HG03439 (cell line): ENCODE data around the gene GALNT18.

ENCODE experiments used
- ATAC-seq: cut with Tn5 transposase; IDR thresholded peaks from one replicate; pipeline ENCODE4 v1.9.1; 2021; ENCODE audit warnings: mild to moderate bottlenecking, moderate library complexity; ENCODE audit not compliant: unreplicated experiment

The GALNT18 gene

DNA sequence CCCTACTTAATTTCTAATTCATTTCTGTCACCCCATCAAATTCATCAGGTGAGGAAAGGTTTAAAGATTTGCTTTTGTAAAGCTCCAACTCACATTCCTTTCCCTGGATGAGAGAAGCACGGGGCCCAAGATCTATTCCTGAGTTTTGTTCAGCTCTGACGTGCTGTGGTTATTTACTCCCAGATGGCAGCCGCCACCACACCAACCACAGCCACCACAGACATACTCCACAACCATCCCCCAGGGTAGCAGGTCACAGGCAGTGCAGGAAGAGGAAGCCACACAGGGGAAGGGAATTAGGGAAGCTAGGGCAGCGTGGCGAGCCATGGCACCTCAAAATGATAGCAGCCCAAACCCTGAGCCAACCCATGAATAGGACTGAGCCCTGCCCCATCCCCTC, 205.3 kb downstream of the GALNT18 start:
- ATAC-seq: no peak

DNA sequence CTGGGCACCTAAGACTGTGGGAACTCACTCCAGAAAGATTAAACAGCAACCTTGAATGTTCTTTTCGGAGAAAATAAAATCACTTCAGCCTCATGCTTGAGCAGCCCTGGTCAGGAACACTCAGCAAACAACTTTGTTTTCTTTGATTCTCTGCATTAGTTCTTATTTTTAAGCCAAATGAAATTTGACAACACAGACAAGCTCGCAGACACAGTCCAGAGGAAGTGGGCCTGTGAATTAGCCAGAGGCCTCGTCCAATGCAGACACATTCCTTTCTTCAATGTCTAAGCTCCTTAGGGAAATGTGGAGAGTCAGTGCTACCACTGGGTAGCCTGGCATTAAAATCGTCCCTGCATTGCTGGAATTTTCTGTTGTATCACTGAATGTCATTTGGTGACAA, 205.9 kb downstream of the GALNT18 start:
- ATAC-seq: no peak

DNA sequence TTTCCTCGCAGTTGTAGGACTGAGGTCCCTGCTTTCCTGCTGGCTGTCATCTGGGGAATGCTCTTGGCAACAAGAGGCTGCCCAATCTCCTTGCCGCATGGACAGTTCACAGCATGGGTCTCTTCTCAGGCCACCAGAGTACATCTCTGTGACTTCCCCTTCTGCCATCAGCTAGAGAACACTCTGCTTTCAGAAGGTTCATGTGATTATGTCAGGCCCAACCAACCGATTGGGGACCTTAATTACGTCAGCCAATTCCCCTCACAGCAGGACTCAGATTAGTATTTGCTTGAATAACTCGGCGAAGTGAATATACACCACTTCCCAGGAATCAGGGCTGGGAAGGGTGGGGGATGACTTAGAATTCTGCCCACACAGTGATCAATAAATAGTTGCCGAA, 206.8 kb downstream of the GALNT18 start:
- no peak for ATAC-seq

DNA sequence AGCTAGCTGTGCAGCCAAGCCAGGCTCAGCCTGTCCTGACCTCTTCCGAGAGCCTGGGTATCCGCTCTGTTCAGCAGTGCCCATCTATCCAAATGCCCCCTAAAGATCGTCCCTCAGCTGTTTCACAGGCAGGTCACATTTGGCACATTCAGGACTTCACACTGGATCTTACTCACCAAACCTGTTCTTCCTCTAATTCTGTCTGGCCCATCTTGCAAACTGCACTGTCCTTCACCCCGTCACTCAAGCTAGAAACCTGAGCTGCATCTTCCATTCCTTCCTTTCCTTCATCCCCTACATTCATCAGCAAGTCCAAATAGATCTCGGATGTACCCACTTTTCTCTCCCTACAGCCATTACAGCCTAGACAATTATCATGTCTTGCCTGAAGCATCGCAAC, 208.0 kb downstream of the GALNT18 start:
- no peak for ATAC-seq

DNA sequence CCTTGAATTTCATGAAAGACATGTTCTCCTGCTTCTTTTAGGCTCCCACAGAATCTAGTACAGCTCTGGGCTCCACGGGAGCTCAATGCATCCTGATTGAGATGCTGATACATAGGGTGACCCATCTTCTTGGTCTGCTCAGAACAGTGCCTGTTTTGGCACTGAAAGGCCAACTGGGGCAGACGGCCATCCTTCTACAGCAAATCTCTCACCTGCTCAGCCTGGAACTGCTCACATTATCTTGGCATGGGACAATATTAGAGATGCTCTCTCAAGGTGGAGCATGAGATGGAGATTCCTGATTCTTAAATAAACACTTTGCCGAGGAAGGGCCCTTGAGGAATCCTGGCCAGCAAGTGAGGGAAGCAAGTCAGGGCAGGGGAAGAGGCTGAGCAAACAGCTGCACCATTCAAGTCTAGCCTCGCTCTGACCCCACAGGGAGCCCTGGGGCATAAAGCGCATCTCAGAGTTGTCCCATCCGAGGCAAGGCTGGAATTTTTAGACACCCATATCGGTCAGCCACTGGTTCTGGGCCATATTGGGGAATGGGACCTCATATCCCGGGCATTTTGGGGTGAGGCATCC, 210.3 kb downstream of the GALNT18 start:
- ATAC-seq: no peak

DNA sequence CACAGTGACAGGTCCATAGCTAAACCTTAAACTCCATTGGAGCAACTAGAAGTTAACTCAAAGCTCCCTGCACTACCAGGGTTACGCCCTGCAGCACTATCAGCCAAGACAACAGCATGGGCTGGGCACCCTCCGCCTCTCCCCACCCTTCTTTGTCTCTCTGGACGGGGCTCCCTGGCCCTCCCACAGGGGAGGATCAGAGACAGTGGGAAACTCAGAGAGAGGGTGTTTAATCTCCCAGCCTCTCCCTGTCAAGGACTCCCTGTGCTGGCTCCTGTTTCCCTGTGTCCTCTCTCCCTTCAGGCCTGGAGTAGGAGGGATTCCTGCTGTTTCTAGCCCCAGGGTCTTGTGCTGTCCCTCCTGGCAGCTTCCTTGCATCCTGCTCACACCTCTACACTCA, 211.9 kb downstream of the GALNT18 start:
- no peak for ATAC-seq

DNA sequence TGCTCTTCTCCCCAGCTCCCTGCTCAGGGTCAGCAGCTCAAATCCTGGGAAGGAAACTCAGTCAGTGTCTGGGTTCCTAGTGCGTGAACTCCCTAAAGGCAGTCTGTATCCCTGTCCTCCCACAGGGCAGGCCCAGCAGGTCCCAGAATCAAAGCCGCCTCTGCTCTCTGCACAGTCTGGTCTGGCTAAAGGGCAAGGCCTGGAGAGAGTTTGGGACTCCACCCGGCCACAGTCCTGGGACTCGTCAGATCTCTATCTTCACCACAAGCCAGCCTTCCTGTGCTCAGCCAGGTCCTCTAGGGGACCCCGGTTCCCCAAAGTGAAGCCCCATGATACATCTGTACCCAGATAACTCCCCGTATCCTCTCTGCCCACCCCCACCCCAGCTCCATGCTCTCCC, 212.6 kb downstream of the GALNT18 start:
- no peak for ATAC-seq

DNA sequence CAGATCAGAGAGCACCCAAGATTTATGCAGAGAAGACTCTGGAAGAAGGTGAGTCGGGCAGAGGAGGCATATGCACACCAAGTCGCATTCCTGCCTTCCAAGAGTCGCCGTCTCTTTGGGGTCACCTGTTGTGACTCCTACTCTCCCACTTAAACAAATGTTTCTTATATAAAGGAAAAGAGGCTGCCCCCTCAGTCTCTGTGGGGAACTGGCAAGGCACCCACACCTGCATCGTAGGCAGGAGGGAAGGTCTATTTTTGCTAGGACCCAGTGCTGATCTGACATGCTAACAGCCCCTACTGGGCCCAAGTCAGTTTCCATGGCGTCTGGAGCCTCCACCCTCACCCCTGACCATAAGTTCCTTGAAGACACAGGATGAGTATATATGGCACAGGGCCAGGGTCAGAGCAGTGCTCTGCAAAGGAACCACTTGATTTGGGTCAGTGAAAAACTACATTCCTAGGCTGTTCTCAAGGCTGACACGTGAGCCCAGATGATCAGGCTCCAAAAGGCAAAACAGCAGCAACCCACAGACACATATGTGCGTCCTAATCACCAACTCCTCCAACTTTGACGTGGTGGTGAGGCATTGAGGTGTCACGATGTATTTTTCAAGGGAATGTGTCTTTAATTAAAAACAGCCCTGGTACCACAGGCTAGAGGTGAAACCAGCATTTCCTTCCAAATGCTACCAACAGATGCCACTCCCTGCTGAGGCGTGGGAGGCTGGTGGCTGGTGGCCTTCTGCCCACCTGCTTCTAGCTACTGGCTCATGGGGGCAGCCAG, 213.2 kb downstream of the GALNT18 start:
- ATAC-seq: no peak

DNA sequence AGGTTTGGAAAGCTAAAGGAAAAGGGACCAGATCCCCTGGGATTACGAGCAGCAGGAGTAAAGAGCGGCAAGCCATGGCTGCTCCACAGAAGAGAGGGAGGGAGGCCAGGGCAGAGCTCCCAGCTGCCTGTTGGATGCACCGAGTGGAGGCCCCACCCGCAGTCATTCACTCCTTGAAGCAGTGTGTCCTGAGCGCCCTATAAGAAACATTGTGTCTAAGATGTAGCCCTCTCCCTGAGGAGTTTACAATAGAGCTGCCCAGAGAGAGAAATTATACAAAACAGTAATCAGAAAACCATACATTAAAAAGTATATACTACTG, 214.1 kb downstream of the GALNT18 start:
- ATAC-seq: no peak

DNA sequence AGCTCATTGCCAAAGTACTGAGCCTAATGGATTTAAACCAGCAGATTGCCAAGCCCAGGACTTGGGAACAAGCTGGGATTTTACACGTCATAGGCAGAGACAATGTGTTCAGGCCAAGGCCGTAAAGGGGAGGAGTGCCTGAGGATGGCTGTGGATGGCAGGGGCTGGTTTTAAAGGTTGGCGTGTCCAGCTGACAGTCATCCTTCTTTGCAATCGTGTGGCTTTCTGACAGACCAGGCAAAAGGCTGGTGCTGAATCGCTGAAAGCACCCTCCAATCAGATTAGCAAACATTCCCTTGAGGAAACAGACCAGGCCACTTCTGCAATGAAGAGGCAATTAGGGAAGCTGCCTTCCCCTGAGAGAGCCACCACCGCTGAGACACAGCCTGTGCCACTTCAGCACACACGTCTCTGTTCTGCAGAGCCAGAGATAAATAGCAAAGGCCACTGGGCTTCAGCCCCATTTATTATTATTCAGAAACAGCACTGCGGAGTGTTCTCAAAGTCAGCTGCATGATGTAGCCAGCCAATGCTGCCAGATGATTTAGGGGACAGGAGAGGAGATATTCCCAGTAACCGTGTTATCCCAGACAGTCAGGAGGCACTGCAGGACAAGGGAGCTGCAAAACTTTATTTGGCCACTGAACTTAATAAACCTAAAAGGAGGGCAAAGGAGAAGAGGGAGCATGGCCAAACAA, 214.6 kb downstream of the GALNT18 start:
- no peak for ATAC-seq

DNA sequence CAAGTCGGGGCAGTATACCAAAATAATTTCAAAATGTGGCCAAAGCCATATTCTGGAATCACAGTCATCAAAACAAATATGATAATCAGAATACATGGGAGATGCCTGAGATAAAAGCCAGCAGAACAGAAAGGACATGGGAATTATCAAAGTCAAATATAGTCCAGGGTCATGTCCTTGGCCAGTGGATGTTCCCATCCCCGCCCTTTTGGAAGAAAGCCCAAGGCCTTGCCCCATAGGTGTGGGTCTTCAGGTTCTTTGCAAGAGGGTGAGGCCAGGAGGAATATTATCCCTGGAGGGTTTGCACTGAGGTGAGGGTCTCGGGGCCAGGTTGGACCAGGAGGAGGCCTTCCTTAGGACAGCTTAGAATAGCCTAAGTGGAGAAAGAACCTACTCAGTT, 215.2 kb downstream of the GALNT18 start:
- ATAC-seq: no peak

DNA sequence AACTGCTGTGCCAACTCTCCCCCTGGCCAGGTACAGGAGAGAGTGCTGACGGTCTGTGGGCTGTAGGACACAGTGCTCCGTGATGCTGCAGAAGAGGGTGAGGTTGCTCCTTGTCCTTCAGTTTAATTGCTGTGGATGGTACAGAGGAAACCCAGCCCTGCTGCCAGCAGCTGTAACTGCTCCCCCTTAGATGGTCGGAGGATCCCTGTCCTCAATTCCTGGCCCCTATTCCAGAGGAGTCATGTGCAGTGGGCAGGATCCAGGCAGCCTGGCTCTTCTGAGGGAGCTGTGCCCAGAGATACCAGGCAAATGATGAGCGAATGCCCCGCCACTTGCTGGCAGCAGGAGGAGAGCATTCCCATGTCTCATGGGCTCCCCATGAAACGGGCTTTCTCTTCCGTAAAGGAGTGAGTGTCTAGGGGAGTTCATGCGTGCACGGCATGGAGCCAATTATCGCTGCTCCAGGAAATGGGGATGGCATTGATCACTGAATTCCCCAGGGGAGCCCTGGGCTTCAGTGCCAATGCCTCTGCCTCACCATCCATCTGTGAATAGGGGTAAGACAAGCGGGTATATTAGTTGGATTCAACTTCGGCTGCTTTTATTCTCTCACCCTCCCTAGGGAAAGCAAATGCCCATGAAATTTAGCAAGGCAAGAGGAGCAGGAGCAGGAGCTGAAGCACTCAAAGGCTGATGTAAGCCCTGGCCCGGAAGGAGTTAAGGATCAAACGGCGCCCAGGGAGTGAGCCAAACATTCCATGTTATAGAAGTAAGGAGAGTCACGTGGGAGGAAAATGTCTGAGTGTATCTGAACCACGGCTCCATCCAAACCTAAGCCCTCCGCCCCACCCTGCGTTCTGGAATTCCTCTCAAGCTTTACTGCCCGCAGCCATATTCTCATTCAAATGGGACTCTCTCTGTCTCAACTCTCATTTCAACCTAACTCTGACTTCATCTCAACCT, 217.8 kb downstream of the GALNT18 start:
- ATAC-seq: no peak

DNA sequence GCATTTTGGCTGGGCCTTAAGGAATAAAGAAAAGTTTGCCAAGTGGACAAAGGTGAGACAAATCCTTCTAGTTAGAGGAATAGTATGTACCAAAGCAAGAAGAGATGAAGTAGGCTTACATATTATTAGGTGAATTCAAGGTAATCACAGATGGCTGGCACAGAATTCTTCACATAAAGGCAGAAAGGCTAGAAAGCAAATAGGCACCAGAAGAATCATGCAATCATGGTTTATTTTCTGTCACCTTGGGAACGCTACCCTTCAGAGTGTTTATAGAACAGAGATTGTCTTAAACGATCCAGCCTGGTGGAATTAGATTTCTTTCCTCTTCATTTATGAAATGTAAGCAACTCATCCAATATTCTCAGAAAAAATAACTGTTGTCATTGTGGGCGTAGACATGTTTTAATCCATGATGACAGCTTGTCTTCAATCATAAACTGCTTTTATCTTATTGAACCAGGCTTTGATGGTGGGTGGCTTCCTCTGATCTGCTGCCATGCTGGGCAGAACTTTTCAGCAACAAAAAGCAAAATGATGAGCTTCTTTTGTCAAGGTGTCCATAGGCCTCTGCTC, 219.8 kb downstream of the GALNT18 start:
- ATAC-seq: no peak

DNA sequence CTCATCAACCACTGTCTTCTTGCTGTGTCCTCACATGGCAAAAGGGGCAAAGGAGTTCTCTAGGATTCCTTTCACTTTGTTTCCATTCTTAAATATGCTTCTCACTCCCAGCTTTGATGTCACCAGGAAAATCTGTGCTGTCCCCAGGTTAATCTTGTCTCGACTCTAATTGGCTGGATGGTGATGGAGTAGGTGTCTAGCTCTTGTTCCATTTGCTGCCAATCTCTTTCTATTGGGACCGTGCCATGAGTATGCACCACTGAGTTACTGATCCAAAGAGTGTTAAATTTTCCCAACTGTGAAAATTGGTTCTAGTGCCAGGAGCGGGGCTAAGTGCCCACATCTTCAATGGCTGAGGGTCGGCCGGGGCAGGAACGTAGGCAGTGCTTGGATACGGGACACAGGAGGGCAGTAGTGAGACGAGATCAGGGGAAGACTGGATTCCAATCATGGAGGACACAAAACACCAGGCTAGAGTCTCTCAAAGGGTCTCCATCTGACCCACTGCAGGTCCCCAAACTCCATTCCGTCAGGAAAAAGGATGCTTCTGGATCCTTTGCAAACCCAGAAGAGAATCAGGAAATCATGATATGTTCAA, 221.1 kb downstream of the GALNT18 start:
- ATAC-seq: no peak

DNA sequence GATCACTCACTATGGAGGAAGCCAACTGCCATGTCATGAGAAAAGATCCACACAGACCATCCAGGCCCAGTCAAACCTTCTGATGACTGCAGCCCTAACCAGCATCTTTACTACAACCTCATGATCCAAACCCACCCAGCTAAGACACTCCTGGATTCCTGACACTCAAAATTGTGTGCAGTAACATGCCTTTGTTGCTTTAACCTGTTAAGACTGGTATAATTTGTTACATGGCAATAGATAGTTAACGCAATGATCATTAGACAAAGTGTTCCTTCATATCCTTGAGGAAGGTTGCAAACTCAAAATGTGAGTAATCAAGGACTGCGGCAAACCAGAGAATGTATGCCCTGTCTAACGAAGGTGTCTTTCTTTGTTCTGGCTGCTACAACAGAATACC, 221.7 kb downstream of the GALNT18 start:
- ATAC-seq: no peak

DNA sequence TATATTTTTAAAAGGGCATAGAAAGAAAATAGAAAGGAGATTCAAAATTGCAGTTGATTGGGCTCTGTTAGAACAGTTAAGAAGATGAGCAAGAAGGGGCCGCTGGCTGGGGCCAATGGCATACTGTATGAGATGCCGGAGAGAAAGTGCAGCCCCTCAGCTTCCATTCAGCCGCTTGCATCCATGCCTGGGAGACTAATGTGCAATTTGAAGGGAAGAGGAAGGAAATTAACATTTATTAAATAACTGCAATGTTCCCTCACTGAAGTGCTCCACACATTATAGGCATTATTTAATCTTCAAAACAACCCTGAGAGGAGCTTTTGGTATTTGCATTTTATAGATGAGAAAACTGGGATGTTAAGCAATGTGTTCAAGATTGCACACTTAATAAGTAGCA, 224.0 kb downstream of the GALNT18 start:
- no peak for ATAC-seq

DNA sequence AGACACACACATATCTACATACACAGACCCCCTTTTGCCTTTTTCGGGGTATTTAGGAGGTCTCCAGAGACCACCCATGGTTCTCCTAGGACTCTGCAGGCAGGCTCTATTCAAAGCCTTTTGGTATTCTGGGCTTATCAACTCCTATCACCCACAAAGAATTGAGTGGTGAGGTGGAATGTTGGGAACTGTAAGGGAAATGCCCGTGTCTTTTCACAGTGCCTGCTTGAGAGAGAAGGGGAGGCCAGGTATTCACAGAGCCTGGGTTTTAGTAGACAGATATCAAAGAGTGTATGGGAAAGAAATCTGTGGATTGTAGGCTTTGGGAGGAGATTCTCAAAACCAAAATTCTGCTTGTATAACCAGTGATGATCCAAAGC, 224.8 kb downstream of the GALNT18 start:
- ATAC-seq: no peak

DNA sequence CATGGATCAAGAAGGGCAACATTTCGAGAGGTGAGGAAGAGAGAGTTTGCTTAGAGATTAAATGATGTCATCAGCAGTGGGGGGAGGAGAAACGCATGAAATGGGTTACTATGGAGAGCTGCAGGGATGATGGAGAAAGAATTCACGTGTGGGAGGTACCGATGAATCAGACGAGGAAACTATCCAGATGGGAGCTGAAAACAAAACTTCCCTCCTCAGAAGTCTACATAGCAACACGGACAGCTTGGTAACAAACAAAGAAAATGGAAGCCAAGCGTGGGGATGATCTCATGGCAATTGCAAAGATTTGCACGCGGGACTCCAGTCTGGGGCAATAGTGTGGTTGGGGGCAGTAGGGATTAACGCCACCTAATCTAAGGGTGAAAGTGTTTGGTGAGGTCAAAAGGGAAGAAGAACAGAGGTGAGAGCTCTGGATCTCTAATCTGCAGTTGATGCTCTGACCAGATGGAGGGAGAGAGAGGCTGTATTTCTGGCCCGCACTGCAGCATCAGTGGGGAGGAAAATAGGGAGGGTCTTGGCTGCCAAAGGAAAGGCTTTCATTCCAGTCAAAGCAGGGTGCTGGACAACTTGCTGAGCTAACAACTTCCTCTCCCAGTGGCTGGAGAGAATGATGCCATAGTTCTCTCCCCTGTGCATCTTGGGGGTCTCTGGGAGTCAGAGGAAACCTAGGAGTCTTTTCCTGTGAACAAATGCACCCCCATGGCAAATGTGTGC, 225.3 kb downstream of the GALNT18 start:
- no peak for ATAC-seq

DNA sequence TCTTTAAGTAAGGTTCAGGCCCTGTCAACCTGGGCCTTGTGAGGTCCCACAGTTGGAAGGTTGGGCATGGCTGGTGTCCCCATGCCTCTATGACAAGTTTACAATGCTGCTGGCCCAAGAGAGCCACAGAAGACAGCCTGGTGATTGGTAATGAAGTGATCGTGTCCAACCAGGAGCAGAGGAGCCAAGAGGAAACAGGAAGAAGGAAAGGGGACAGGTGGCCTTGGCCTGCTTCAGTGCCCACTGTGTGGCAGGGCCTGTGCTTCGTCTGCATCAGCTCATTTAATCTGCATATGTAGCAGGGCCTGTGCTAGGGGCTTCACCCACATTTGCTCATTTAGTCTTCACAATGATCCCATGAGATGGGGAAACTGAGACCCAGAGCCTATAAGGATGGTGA, 226.7 kb downstream of the GALNT18 start:
- no peak for ATAC-seq

DNA sequence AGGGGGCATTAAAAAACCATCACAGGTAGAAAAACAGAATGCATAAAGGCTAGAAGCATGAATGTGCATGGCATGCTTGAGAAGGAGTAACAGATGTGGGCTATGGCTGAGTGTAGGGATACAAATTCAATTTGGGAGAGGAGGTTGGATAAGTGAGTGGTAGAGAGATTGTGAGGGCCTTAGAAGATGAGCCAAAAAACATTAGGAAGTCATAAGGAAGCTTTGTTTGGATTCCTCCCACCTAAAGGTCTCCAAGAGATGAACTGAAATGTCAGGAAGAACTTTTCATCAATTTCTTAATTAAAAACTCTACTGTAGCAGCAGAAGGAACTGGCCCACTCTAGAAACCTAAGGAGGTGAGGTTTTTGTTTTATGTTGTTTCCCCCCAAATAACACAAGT, 227.6 kb downstream of the GALNT18 start:
- no peak for ATAC-seq
